ENCODE measurements around the gene TAAR1.

DNA sequence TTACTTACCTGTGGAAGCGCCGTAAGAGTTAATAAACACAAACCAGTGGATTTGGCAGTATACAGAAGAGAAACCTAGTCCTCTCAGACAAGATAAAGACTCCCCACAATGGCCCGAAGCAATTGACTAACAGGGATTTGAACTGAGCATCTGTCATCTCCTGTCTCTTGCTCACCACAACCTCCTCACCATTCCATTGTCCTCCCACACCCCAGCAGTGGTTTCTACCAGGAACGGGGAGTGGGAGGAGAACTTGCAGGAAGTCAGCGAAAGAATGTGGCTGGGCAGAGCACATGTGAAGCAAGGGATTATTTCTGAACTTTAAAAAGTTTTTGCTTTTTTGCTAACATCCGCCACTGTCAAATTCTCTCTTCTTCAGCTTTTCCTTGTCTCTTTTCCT is 24.6 kb upstream of the TAAR1 start:
- TF ChIP-seq, protein P1, sequence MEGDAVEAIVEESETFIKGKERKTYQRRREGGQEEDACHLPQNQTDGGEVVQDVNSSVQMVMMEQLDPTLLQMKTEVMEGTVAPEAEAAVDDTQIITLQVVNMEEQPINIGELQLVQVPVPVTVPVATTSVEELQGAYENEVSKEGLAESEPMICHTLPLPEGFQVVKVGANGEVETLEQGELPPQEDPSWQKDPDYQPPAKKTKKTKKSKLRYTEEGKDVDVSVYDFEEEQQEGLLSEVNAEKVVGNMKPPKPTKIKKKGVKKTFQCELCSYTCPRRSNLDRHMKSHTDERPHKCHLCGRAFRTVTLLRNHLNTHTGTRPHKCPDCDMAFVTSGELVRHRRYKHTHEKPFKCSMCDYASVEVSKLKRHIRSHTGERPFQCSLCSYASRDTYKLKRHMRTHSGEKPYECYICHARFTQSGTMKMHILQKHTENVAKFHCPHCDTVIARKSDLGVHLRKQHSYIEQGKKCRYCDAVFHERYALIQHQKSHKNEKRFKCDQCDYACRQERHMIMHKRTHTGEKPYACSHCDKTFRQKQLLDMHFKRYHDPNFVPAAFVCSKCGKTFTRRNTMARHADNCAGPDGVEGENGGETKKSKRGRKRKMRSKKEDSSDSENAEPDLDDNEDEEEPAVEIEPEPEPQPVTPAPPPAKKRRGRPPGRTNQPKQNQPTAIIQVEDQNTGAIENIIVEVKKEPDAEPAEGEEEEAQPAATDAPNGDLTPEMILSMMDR (IDR thresholded peaks at IDR 0.05), result no peak
- TF ChIP-seq POLR2A (IDR thresholded peaks at IDR 0.05), result no peak
- no peak for TF ChIP-seq POLR2AphosphoS5 (IDR thresholded peaks at IDR 0.05)
